Transverse colon (tissue), 4 donors: Measurements from ENCODE around the gene FGF22. TPM values are rescaled to one million over a fixed set of nuclear protein-coding genes. Genes with fewer than 3 reads are reported as not detected.

ENCODE experiments used
- DNase-seq: peaks from one replicate; pipeline ENCODE4 v3.0.0-alpha.2; 2019
- H3K27ac ChIP-seq, 4 donors: fragments of 200-600 bp; sonication (generic); 2 replicates each; pipeline ENCODE4 v1.5.1; 2016 to 2018; ENCODE audit warnings: inconsistent platforms in 4 of 4
- H3K27me3 ChIP-seq: fragments of 200-600 bp; sonication (generic); 2 replicates; pipeline ENCODE4 v1.5.1; 2017; ENCODE audit warnings: inconsistent platforms
- H3K36me3 ChIP-seq, 4 donors: fragments of 200-600 bp; sonication (generic); 2 replicates each; pipeline ENCODE4 v1.5.1; 2017 to 2019; ENCODE audit warnings: inconsistent platforms in 4 of 4
- H3K4me1 ChIP-seq, 4 donors: fragments of 200-600 bp; sonication (generic); 2 replicates each; pipeline ENCODE4 v1.5.1; 2017 to 2020; ENCODE audit warnings: inconsistent platforms in 4 of 4
- H3K4me3 ChIP-seq, 4 donors: fragments of 200-600 bp; sonication (generic); 1 replicate in 1 of 4; 2 replicates in 3 of 4; pipeline versions ENCODE4 v1.5.1 to v1.6.1; 2017 to 2019; ENCODE audit warnings: inconsistent platforms in 4 of 4
- H3K9me3 ChIP-seq, 2 donors: fragments of 200-600 bp; sonication (generic); 2 replicates each; pipeline ENCODE4 v1.5.1; 2017 to 2019; ENCODE audit warnings: inconsistent platforms in 2 of 2
- EP300 ChIP-seq: sonication (generic); formaldehyde crosslinking; IDR thresholded peaks from one replicate; pipeline ENCODE4 v1.6.1; 2017; ENCODE audit warnings: antibody characterized with exemption, low read depth
- POLR2A ChIP-seq: fragments of 450-650 bp; IDR thresholded peaks from one replicate; pipeline ENCODE4 v1.6.1; 2016; ENCODE audit warnings: antibody characterized with exemption, mild to moderate bottlenecking, moderate library complexity
- POLR2AphosphoS5 ChIP-seq, 3 donors: sonication (generic); formaldehyde crosslinking; IDR thresholded peaks; one replicate each; pipeline ENCODE4 v1.6.1; 2016; ENCODE audit warnings: antibody characterized with exemption in 3 of 3
- WGBS, 2 donors: methylation state at CpG; one replicate each; pipeline ENCODE4 v1.1.5; 2018; ENCODE audit warnings: low coverage in 1 of 2; 5-methylcytosine and 5-hydroxymethylcytosine counted together
- in situ Hi-C, 4 donors: fragments of 200-750 bp; cut with MboI; loops; one replicate each; pipeline versions ENCODE4 v1.15.0 to v1.15.1; 2017; ENCODE audit warnings: low sequenced_read_pairs in 3 of 4, low pct_ligation_motif_present in 1 of 4, low pct_unique_long_range_greater_than_20kb in 1 of 4
- intact Hi-C: fragments of 100-400 bp; cut with DNase I; formaldehyde crosslinking; loops from one replicate; pipeline ENCODE4 v1.15.1; 2023; ENCODE audit warnings: low total_unique reads
- total RNA-seq, 4 donors: library from RNA; depleted of rRNA; stranded (reverse); fragments of >200 nt; gene quantifications; one replicate each; pipeline ENCODE4 v1.1.0, GENCODE V29; 2016
- TF ChIP-seq, protein P1 (sequence below), 5 experiments: fragments of 200-600 bp in 3 of 5; fragments of 450-650 bp in 2 of 5; sonication (generic) in 3 of 5; IDR thresholded peaks; 1 replicate in 2 of 5; 2 replicates in 3 of 5; pipeline ENCODE4 v1.5.1; 2016 to 2017; ENCODE audit warnings: antibody characterized with exemption in 5 of 5, inconsistent platforms in 3 of 5, mild to moderate bottlenecking in 2 of 5, moderate library complexity in 1 of 5

The FGF22 gene
- total RNA-seq, 4 donors from 2014 or later = not detected

DNA sequence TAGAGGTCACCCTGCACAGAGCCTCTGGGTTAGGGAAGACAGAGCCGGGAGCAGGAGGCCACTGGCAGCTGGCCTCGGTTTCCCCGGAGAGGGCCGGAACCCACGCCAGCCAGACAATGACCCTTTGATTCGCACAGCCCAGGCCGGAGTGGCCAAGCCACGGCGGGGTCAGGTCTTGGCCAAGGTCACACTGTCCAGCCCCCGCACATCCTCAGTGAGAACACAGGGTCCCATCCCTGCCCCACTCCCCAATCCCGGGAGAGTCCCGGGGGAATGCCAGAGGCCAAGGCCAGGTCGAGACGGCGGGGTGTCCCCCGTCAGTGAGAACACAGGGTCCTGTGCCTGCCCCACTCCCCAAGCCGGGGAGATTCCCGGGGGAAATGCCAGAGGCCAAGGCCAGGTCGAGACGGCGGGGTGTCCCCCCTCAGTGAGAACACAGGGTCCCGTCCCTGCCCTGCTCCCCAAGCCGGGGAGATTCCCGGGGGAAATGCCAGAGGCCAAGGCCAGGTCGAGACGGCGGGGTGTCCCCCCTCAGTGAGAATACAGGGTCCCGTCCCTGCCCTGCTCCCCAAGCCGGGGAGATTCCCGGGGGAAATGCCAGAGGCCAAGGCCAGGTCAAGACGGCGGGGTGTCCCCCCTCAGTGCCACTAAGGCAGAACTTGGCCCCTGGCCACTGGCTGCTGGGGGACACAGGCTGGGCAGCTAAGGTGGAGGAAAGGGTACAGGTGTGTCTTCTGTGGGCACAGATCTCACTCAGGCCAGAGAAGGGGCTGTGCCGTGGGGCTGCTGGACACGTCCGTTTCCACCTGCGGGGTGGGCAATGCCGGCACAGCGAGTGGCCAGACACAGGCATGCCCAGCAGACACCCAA, 34.8 kb downstream of the FGF22 start:
- intact Hi-C loops = no loop called here
- WGBS, 2 donors = 40 to 57% methylated on average over 5 to 35 of the region's 38 CpGs

DNA sequence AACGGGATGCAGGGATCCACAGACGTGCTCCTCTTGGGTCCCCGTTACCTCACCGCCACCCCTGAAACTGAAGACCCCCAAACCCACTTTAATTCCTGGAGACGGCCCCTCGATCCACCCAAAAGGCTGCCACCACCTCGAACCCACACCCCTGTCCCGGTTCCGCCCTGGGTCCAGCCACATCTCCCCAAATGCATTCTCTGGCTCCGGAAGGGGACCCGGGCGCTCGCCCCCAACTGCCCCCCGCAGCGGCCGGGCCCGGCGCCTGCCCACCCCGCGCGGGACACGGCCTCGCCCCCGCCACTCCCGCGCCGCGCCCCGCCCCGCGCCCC, 36.3 kb downstream of the FGF22 start:
- no peaks in the 10 kb centered on the region for H3K36me3 ChIP-seq
- peaks cover 7 to 32% (median 28%) of the 10 kb centered on the region in 4 donors for H3K4me1 ChIP-seq
- H3K4me3 ChIP-seq = peak overlapping the region in 3 of 4 donors; percentile 33 to 49 (median 41)
- H3K9me3 ChIP-seq = no peaks in the 10 kb centered on the region
- in situ Hi-C loops (no loop called here), intact Hi-C loops (no loop called here)
- WGBS, 2 donors = 8% methylated on average over 12 of the region's 31 CpGs; no CpG with 5 or more reads in 1 of the 2 donors
- peaks cover 34% of the 10 kb centered on the region for H3K27me3 ChIP-seq
- peak; percentile 48 for DNase-seq
- H3K27ac ChIP-seq = peak overlapping the region; percentile 71 to 99 (median 96)
- TF ChIP-seq EP300 (no peak), POLR2A (no peak), POLR2AphosphoS5 (IDR thresholded peaks at IDR 0.05) (no peak)
- TF ChIP-seq, protein P1, sequence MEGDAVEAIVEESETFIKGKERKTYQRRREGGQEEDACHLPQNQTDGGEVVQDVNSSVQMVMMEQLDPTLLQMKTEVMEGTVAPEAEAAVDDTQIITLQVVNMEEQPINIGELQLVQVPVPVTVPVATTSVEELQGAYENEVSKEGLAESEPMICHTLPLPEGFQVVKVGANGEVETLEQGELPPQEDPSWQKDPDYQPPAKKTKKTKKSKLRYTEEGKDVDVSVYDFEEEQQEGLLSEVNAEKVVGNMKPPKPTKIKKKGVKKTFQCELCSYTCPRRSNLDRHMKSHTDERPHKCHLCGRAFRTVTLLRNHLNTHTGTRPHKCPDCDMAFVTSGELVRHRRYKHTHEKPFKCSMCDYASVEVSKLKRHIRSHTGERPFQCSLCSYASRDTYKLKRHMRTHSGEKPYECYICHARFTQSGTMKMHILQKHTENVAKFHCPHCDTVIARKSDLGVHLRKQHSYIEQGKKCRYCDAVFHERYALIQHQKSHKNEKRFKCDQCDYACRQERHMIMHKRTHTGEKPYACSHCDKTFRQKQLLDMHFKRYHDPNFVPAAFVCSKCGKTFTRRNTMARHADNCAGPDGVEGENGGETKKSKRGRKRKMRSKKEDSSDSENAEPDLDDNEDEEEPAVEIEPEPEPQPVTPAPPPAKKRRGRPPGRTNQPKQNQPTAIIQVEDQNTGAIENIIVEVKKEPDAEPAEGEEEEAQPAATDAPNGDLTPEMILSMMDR (IDR thresholded peaks at IDR 0.05) = no peak

More for the DNA sequence above, 34.8 kb downstream of the FGF22 start:
- Histone ChIP-seq H3K9me3 (no peaks in the 10 kb centered on the region), H3K27ac (peak overlapping the region in 2 of 4 donors; percentile 94 to 97), H3K27me3 (peaks cover 34% of the 10 kb centered on the region), H3K4me3 (no peak overlapping the region), H3K4me1 (peaks cover 7 to 30% (median 25%) of the 10 kb centered on the region in 4 donors), H3K36me3 (no peaks in the 10 kb centered on the region)
- TF ChIP-seq, protein P1 (IDR thresholded peaks at IDR 0.05) = no peak
- TF ChIP-seq POLR2AphosphoS5 (IDR thresholded peaks at IDR 0.05) (no peak), POLR2A (no peak), EP300 (no peak)
- no peak for DNase-seq
- in situ Hi-C loops = no loop called here

DNA sequence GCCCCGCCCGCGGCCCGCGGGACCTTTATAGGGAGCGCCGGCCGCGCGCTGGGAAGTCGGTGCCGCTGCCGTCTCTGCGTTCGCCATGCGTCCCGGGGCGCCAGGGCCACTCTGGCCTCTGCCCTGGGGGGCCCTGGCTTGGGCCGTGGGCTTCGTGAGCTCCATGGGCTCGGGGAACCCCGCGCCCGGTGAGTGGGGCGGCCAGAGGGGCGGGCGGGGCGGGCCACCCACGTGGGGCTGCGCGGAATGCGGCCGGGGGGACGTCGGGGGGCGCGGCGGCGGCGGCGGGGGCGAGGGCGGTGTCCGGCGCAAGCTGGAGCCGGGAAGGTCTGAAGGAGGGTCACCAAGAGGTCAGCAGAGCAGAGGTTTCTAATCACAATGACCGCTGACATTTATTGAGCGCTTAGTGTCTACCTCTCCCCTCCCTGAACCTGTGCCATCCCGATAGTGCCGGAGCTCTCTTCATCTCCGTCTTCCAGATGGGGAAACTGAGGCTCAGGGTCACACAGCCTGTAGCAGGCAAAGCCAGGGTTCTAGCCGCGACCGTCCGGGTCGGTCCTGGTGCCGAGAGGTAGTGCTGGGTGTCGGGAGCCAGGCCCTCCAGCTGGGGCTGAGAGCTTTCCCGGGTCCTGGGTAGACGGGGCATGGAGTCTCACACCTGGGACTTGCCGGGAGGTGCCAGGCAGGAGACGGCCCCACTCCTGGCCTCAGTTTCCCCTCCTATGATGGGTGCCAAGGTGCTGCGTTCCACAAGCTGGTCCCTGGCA, 36.8 kb downstream of the FGF22 start, which contains the start of gene FSTL3:
FSTL3 (plus strand) TSS at position 54 of the 767 bp plus-strand sequence; CDS start at position 86, 32 bp downstream.
- H3K4me1 ChIP-seq = peaks cover 7 to 32% (median 28%) of the 10 kb centered on the region in 4 donors
- no peak for DNase-seq
- no peaks in the 10 kb centered on the region for H3K36me3 ChIP-seq
- TF ChIP-seq POLR2AphosphoS5 (IDR thresholded peaks at IDR 0.05) (peak; percentile 57 to 74 (median 58)), EP300 (no peak), POLR2A (no peak)
- TF ChIP-seq, protein P1 (IDR thresholded peaks at IDR 0.05) = no peak
- H3K27me3 ChIP-seq = peaks cover 34% of the 10 kb centered on the region
- peak within 1 kb of the TSS; percentile 26 to 49 (median 37) for H3K4me3 ChIP-seq
- in situ Hi-C loops = no loop called here
- 5% methylated on average over 42 of the region's 63 CpGs; no CpG with 5 or more reads in 1 of the 2 donors for WGBS, 2 donors
- intact Hi-C loops = no loop called here
- H3K27ac ChIP-seq = peak within 1 kb of the TSS; percentile 71 to 99 (median 96)
- no peaks in the 10 kb centered on the region for H3K9me3 ChIP-seq

DNA sequence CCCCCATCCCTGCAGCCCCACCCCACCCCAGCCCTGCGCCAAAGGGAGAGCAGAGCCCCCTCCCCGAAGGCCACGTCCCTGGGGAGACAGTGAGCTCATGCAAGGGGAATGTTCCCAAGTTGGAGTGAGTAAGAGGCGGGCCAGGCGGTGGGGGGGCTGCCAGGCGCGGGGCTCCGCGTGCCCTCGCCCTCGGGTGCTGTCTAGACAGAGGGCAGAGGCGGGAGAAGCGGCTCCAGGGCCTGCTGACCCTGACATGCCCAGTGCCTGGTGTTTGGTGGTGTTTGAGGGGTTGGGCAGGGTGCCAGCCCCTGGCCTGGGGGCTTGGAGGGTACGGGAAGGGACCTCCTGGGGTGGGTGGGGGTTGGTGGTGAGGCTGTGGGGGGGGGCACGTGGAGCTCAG, 37.5 kb downstream of the FGF22 start:
- WGBS, 2 donors = 3% methylated on average over 5 of the region's 15 CpGs; no CpG with 5 or more reads in 1 of the 2 donors
- H3K27ac ChIP-seq = peak overlapping the region; percentile 71 to 99 (median 96)
- peak; percentile 63 for DNase-seq
- H3K9me3 ChIP-seq = no peaks in the 10 kb centered on the region
- H3K27me3 ChIP-seq = peaks cover 34% of the 10 kb centered on the region
- TF ChIP-seq POLR2A (no peak), POLR2AphosphoS5 (IDR thresholded peaks at IDR 0.05) (peak; percentile 39 to 68 (median 56))
- H3K4me3 ChIP-seq = peak overlapping the region; percentile 26 to 49 (median 37)
- intact Hi-C loops (no loop called here), in situ Hi-C loops (no loop called here)
- H3K4me1 ChIP-seq = peaks cover 7 to 32% (median 28%) of the 10 kb centered on the region in 4 donors
- H3K36me3 ChIP-seq = no peaks in the 10 kb centered on the region
